ENCODE measurements around the gene USP10.

Gene USP10

GRCh38 chr16:84663433-84664101 lies 36.2 kb upstream of the USP10 start:
- DNase-seq (ENCODE audit: low read depth): no peak
- no peak for TF ChIP-seq CTCF (conservative IDR thresholded peaks at IDR 0.05; ENCODE audit: control insufficient read depth, insufficient read depth, low read depth, low read length)
- H3K4me3 ChIP-seq (ENCODE audit: control insufficient read depth, low read depth, low read length): no peak overlapping the region

- no peak for DNase-seq (ENCODE audit: low read depth)
- H3K4me3 ChIP-seq (ENCODE audit: control insufficient read depth, low read depth, low read length): no peak overlapping the region
- no peak for TF ChIP-seq CTCF (conservative IDR thresholded peaks at IDR 0.05; ENCODE audit: control insufficient read depth, insufficient read depth, low read depth, low read length)
These were observed 34.4 kb upstream of the USP10 start for GRCh38 chr16:84665359-84665758.

GRCh38 chr16:84665843-84666242 lies 34.0 kb upstream of the USP10 start:
- TF ChIP-seq CTCF (conservative IDR thresholded peaks at IDR 0.05; ENCODE audit: control insufficient read depth, insufficient read depth, low read depth, low read length): no peak
- no peak for DNase-seq (ENCODE audit: low read depth)
- H3K4me3 ChIP-seq (ENCODE audit: control insufficient read depth, low read depth, low read length): no peak overlapping the region

GRCh38 chr16:84667600-84668309 lies 32.0 kb upstream of the USP10 start:
- no peak overlapping the region for H3K4me3 ChIP-seq (ENCODE audit: control insufficient read depth, low read depth, low read length)
- no peak for TF ChIP-seq CTCF (conservative IDR thresholded peaks at IDR 0.05; ENCODE audit: control insufficient read depth, insufficient read depth, low read depth, low read length)
- no peak for DNase-seq (ENCODE audit: low read depth)

GRCh38 chr16:84670063-84670462 lies 29.7 kb upstream of the USP10 start:
- H3K4me3 ChIP-seq (ENCODE audit: control insufficient read depth, low read depth, low read length): no peak overlapping the region
- no peak for DNase-seq (ENCODE audit: low read depth)
- TF ChIP-seq CTCF (conservative IDR thresholded peaks at IDR 0.05; ENCODE audit: control insufficient read depth, insufficient read depth, low read depth, low read length): no peak

- H3K4me3 ChIP-seq (ENCODE audit: control insufficient read depth, low read depth, low read length): no peak overlapping the region
- peak; percentile 75 for DNase-seq (ENCODE audit: low read depth)
- peak; percentile 93 for TF ChIP-seq CTCF (conservative IDR thresholded peaks at IDR 0.05; ENCODE audit: control insufficient read depth, insufficient read depth, low read depth, low read length)
These were observed 27.3 kb upstream of the USP10 start for GRCh38 chr16:84672276-84673202.
